Tibial nerve (tissue), 4 donors: ENCODE data around the gene SMIM11. TPM values are rescaled to one million over a fixed set of nuclear protein-coding genes. Genes with fewer than 3 reads are reported as not detected.

ENCODE experiments used
- DNase-seq, 2 donors: peaks; one replicate each; pipeline ENCODE4 v3.0.0-alpha.2; 2019; ENCODE audit warnings: low spot score in 2 of 2
- H3K27ac ChIP-seq, 4 donors: fragments of 200-600 bp; sonication (generic) in 3 of 4; one replicate each; pipeline ENCODE4 v1.5.1; 2017 to 2019; ENCODE audit warnings: mild to moderate bottlenecking in 1 of 4
- H3K27me3 ChIP-seq, 2 donors: fragments of 200-600 bp; sonication (generic) in 1 of 2; one replicate each; pipeline versions ENCODE4 v1.5.1 to v1.6.0; 2017 to 2019
- H3K36me3 ChIP-seq, 3 donors: fragments of 200-600 bp; sonication (generic); one replicate each; pipeline ENCODE4 v1.5.1; 2018 to 2019
- H3K4me1 ChIP-seq, 4 donors: fragments of 200-600 bp; sonication (generic) in 3 of 4; one replicate each; pipeline ENCODE4 v1.5.1; 2017 to 2019
- H3K4me3 ChIP-seq, 4 donors: fragments of 200-600 bp; sonication (generic) in 3 of 4; one replicate each; pipeline ENCODE4 v1.5.1; 2017 to 2019; ENCODE audit warnings: mild to moderate bottlenecking in 1 of 4, moderate library complexity in 1 of 4
- H3K9me3 ChIP-seq, 4 donors: fragments of 200-600 bp; sonication (generic) in 3 of 4; one replicate each; pipeline ENCODE4 v1.5.1; 2017 to 2019
- CTCF ChIP-seq, 5 experiments: fragments of 200-600 bp in 3 of 5; fragments of 450-650 bp in 2 of 5; sonication (generic) in 3 of 5; IDR thresholded peaks; one replicate each; pipeline ENCODE4 v1.5.1; 2016 to 2019; ENCODE audit warnings: antibody characterized with exemption in 5 of 5, mild to moderate bottlenecking in 3 of 5, moderate library complexity in 2 of 5
- EP300 ChIP-seq, 2 donors: sonication (generic); formaldehyde crosslinking; IDR thresholded peaks; one replicate each; pipeline ENCODE4 v1.6.1; 2017; ENCODE audit warnings: antibody characterized with exemption in 2 of 2, mild to moderate bottlenecking in 1 of 2
- POLR2A ChIP-seq, 2 donors: fragments of 450-650 bp; IDR thresholded peaks; one replicate each; pipeline ENCODE4 v1.6.1; 2017; ENCODE audit warnings: antibody characterized with exemption in 2 of 2, mild to moderate bottlenecking in 2 of 2, moderate library complexity in 2 of 2
- WGBS, 2 donors: methylation state at CpG; one replicate each; pipeline ENCODE4 v1.1.5; 2018; 5-methylcytosine and 5-hydroxymethylcytosine counted together
- total RNA-seq, 4 donors: library from RNA; depleted of rRNA; stranded (reverse); fragments of >200 nt; gene quantifications; one replicate each; pipeline ENCODE4 v1.1.0, GENCODE V29; 2016

SMIM11 gene
- total RNA-seq, 4 donors from 2014 or later = 9.0 to 38.5 (median 12.4) TPM

DNA sequence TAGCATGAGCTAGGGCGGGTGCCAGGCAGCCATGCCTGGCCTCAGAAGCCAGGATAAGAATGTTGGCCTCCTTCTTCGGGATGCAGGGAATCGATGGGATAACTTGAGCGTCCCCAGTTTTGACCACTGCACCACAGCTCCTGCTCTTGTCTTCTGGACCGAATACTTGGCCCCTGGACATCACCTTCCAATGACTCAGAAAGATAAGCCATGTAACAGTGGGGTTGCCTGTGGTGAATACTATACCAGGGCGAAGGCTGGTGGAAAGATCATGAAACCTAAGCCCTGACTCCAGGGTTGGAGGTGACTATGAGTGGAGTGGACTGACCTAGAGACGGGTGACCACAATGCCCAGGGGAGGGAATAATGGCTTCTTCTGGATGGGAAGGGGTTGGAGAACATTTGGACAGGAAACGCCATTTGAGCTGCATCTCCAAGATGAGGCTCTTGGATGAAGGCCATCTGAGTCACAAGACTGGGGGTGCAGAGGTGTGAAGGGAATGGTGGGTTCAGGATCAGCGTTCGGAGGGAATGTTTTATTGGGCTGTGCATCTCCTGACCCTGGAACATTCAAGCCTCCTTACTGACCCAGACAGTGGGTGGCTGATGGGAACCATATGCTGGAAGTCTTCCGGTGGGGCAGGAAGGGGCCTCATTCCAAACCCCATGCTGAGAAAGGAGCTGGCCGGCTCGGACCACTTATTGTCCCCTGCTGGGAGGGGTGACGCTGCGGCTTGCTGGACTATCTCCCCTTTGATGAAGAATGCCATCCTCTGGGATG, 30.0 kb upstream of the SMIM11 start:
- Histone ChIP-seq H3K9me3 (no peaks in the 10 kb centered on the region), H3K4me3 (no peak overlapping the region), H3K36me3 (no peaks in the 10 kb centered on the region), H3K27ac (peak overlapping the region; percentile 54 to 85 (median 77)), H3K27me3 (no peaks in the 10 kb centered on the region), H3K4me1 (peaks cover 0 to 61% (median 15%) of the 10 kb centered on the region in 4 donors)
- WGBS, 2 donors = 74 to 76% methylated on average over 15 of the region's 15 CpGs
- DNase-seq = no peak
- TF ChIP-seq CTCF (IDR thresholded peaks at IDR 0.05) = no peak
- no peak for TF ChIP-seq EP300 (IDR thresholded peaks at IDR 0.05)
- TF ChIP-seq POLR2A (IDR thresholded peaks at IDR 0.05) = no peak

GRCh38 chr21:34345892-34346291, 29.4 kb upstream of the SMIM11 start:
- Histone ChIP-seq H3K9me3 (no peaks in the 10 kb centered on the region), H3K27me3 (no peaks in the 10 kb centered on the region), H3K36me3 (no peaks in the 10 kb centered on the region), H3K4me1 (peaks cover 0 to 61% (median 15%) of the 10 kb centered on the region in 4 donors), H3K4me3 (no peak overlapping the region), H3K27ac (peak overlapping the region; percentile 54 to 85 (median 66))
- DNase-seq = no peak
- TF ChIP-seq POLR2A (IDR thresholded peaks at IDR 0.05) (no peak), EP300 (IDR thresholded peaks at IDR 0.05) (no peak), CTCF (IDR thresholded peaks at IDR 0.05) (no peak)
- WGBS, 2 donors = 58 to 77% methylated on average over 10 of the region's 10 CpGs

GRCh38 chr21:34348890-34349519, 26.3 kb upstream of the SMIM11 start:
- no peaks in the 10 kb centered on the region for H3K36me3 ChIP-seq

GRCh38 chr21:34351786-34352241, 23.5 kb upstream of the SMIM11 start:
- H3K9me3 ChIP-seq = no peaks in the 10 kb centered on the region
- H3K4me1 ChIP-seq = peaks cover 0 to 20% (median 4%) of the 10 kb centered on the region in 4 donors
- no peaks in the 10 kb centered on the region for H3K27me3 ChIP-seq
- H3K27ac ChIP-seq = peak overlapping the region in 2 of 4 donors; percentile 17 to 69
- H3K4me3 ChIP-seq = no peak overlapping the region
- 26 to 33% methylated on average over 6 of the region's 6 CpGs for WGBS, 2 donors
- TF ChIP-seq EP300 (IDR thresholded peaks at IDR 0.05) (peak in 1 of 2 donors; percentile 43), CTCF (IDR thresholded peaks at IDR 0.05) (peak; percentile 53 to 90 (median 79)), POLR2A (IDR thresholded peaks at IDR 0.05) (no peak)
- DNase-seq = peak in 1 of 2 donors; percentile 46
- H3K36me3 ChIP-seq = no peaks in the 10 kb centered on the region

More at GRCh38 chr21:34348890-34349519, 26.3 kb upstream of the SMIM11 start:
- no peak for DNase-seq
- H3K27ac ChIP-seq = no peak overlapping the region
- H3K4me1 ChIP-seq = peaks cover 0 to 48% (median 12%) of the 10 kb centered on the region in 4 donors
- no peak overlapping the region for H3K4me3 ChIP-seq
- TF ChIP-seq CTCF (IDR thresholded peaks at IDR 0.05) = no peak
- no peak for TF ChIP-seq EP300 (IDR thresholded peaks at IDR 0.05)
- TF ChIP-seq POLR2A (IDR thresholded peaks at IDR 0.05) = no peak
- 73 to 78% methylated on average over 5 of the region's 5 CpGs for WGBS, 2 donors
- no peaks in the 10 kb centered on the region for H3K27me3 ChIP-seq
- H3K9me3 ChIP-seq = no peaks in the 10 kb centered on the region

DNA sequence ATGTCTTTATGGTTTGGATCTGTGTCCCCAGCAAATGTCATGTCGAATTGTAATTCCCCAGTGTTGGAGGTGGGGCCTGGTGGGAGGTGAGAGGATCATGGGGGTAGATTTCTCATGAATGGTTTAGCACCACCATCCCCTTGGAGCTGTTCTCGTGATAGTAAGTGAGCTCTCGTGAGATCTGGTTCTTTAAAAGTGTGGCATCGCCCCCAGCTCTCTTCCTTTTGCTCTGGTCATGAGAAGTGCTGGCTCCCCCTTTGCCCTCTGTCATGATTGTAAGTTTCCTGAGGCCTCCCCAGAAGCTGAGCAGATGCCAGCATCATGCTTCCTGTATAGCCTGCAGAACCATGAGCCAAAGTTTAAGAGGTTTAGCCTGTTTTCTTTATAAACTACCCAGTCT, 22.8 kb upstream of the SMIM11 start:
- WGBS, 2 donors = 95 to 96% methylated on average over 4 of the region's 4 CpGs
- Histone ChIP-seq H3K9me3 (no peaks in the 10 kb centered on the region), H3K36me3 (no peaks in the 10 kb centered on the region), H3K4me1 (peaks cover 0 to 13% (median 3%) of the 10 kb centered on the region in 4 donors), H3K27me3 (no peaks in the 10 kb centered on the region), H3K4me3 (no peak overlapping the region), H3K27ac (peak overlapping the region in 1 of 4 donors; percentile 69)
- no peak for DNase-seq
- no peak for TF ChIP-seq POLR2A (IDR thresholded peaks at IDR 0.05)
- TF ChIP-seq CTCF (IDR thresholded peaks at IDR 0.05) = no peak
- no peak for TF ChIP-seq EP300 (IDR thresholded peaks at IDR 0.05)
